HG02885 (cell line): Measurements from ENCODE around the gene MED12L.

Source experiments
- ATAC-seq: cut with Tn5 transposase; IDR thresholded peaks from one replicate; pipeline ENCODE4 v1.9.1; 2021; ENCODE audit warnings: mild to moderate bottlenecking; ENCODE audit not compliant: unreplicated experiment, poor library complexity

MED12L gene

GRCh38 chr3:151133917-151134450 is 48.5 kb downstream of the MED12L start:
- no peak for ATAC-seq

GRCh38 chr3:151135541-151136337 is 50.3 kb downstream of the MED12L start:
- no peak for ATAC-seq

GRCh38 chr3:151142929-151143328 is 57.5 kb downstream of the MED12L start:
- ATAC-seq, result no peak

- no peak for ATAC-seq
Measured at GRCh38 chr3:151144016-151144415, 58.6 kb downstream of the MED12L start.

GRCh38 chr3:151144760-151145159 is 59.3 kb downstream of the MED12L start:
- no peak for ATAC-seq

GRCh38 chr3:151145713-151146070 is 60.2 kb downstream of the MED12L start:
- ATAC-seq, result peak; percentile 11

GRCh38 chr3:151146071-151146730 is 60.7 kb downstream of the MED12L start:
- peak; percentile 97 for ATAC-seq

GRCh38 chr3:151146731-151147091 is 61.2 kb downstream of the MED12L start:
- no peak for ATAC-seq

- no peak for ATAC-seq
Measured at GRCh38 chr3:151147299-151147698, 61.8 kb downstream of the MED12L start.

GRCh38 chr3:151152455-151153079 is 67.1 kb downstream of the MED12L start:
- ATAC-seq, result no peak

- no peak for ATAC-seq
Measured at GRCh38 chr3:151154566-151154965, 69.1 kb downstream of the MED12L start.

GRCh38 chr3:151155409-151156128 is 70.1 kb downstream of the MED12L start:
- no peak for ATAC-seq

GRCh38 chr3:151156618-151157216 is 71.3 kb downstream of the MED12L start:
- peak; percentile 93 for ATAC-seq

- no peak for ATAC-seq
Measured at GRCh38 chr3:151159806-151160205, 74.3 kb downstream of the MED12L start.

GRCh38 chr3:151165226-151165625 is 79.8 kb downstream of the MED12L start:
- no peak for ATAC-seq

- no peak for ATAC-seq
Measured at GRCh38 chr3:151166161-151166560, 80.7 kb downstream of the MED12L start.

GRCh38 chr3:151168269-151169094 is 83.0 kb downstream of the MED12L start:
- peak; percentile 66 for ATAC-seq

- peak; percentile 41 for ATAC-seq
Measured at GRCh38 chr3:151169262-151169947, 83.9 kb downstream of the MED12L start.
